HuH-7 (cell line): Measurements from ENCODE around the gene PTGDS.

Source experiments
- DNase-seq: peaks from one replicate; pipeline ENCODE4 v3.0.0; 2011; ENCODE audit warnings: low spot score

Gene PTGDS

GRCh38 chr9:137025517-137025966 is 48.2 kb downstream of the PTGDS start:
- DNase-seq: no peak

GRCh38 chr9:137026384-137026783 is 49.1 kb downstream of the PTGDS start:
- no peak for DNase-seq

GRCh38 chr9:137026828-137027227 is 49.5 kb downstream of the PTGDS start:
- DNase-seq: no peak

GRCh38 chr9:137027369-137028262 is 50.3 kb downstream of the PTGDS start, which contains the start of gene ABCA2:
TSS of gene ABCA2 (minus strand) at chr9:137028237. CDS start at chr9:137028140, 97 bp downstream.
- DNase-seq: no peak

GRCh38 chr9:137028263-137029057 is 51.2 kb downstream of the PTGDS start:
- peak; percentile 79 for DNase-seq

- peak; percentile 95 for DNase-seq
Measured at GRCh38 chr9:137029058-137029936, 52.0 kb downstream of the PTGDS start.

GRCh38 chr9:137030006-137030405 is 52.7 kb downstream of the PTGDS start:
- DNase-seq: no peak

GRCh38 chr9:137030538-137031527 is 53.5 kb downstream of the PTGDS start:
- no peak for DNase-seq
